ENCODE measurements around the gene PHACTR2.
A peak's percentile ranks its signal among the peaks of the same experiment; 100 is the strongest.
"Not testable (repeated sequence)": the region's sequence is repeated elsewhere in the genome, so short reads cannot be mapped to it uniquely, and the experiment has no call there.

The PHACTR2 gene

GRCh38 chr6:143822584-143823024 is 144.8 kb downstream of the PHACTR2 start:
- DNase-seq, result no peak

GRCh38 chr6:143823548-143823947 is 145.8 kb downstream of the PHACTR2 start:
- DNase-seq, result no peak

GRCh38 chr6:143828572-143828971 is 150.8 kb downstream of the PHACTR2 start:
- DNase-seq, result no peak

GRCh38 chr6:143836150-143836549 is 158.4 kb downstream of the PHACTR2 start:
- DNase-seq, result no peak

- DNase-seq, result no peak
Measured at GRCh38 chr6:143838395-143838794, 160.6 kb downstream of the PHACTR2 start.

GRCh38 chr6:143839196-143839595 is 161.4 kb downstream of the PHACTR2 start:
- DNase-seq, result no peak

- no peak for DNase-seq
Measured at GRCh38 chr6:143840595-143841265, 163.0 kb downstream of the PHACTR2 start.

GRCh38 chr6:143842461-143842901 is 164.7 kb downstream of the PHACTR2 start:
- no peak for DNase-seq

- DNase-seq, result peak; percentile 74
Measured at GRCh38 chr6:143842902-143843676, 165.3 kb downstream of the PHACTR2 start, which contains the start of gene LTV1. LTV1 (plus strand) TSS chr6:143843338; CDS start chr6:143843478, 140 bp downstream.

- no peak for DNase-seq
Measured at GRCh38 chr6:143843677-143843999, 165.9 kb downstream of the PHACTR2 start.

- no peak for DNase-seq
Measured at GRCh38 chr6:143844006-143844405, 166.2 kb downstream of the PHACTR2 start.

- DNase-seq, result no peak
Measured at GRCh38 chr6:143845033-143845432, 167.3 kb downstream of the PHACTR2 start.

- not testable (repeated sequence) for DNase-seq
Measured at GRCh38 chr6:143851706-143852105, 173.9 kb downstream of the PHACTR2 start.

GRCh38 chr6:143855057-143855456 is 177.3 kb downstream of the PHACTR2 start:
- not testable (repeated sequence) for DNase-seq

GRCh38 chr6:143856762-143857161 is 179.0 kb downstream of the PHACTR2 start:
- not testable (repeated sequence) for DNase-seq

- no peak for DNase-seq
Measured at GRCh38 chr6:143857651-143858050, 179.9 kb downstream of the PHACTR2 start.

GRCh38 chr6:143859891-143860660 is 182.3 kb downstream of the PHACTR2 start:
- DNase-seq, result no peak

GRCh38 chr6:143863771-143864170 is 186.0 kb downstream of the PHACTR2 start:
- no peak for DNase-seq

- DNase-seq, result no peak
Measured at GRCh38 chr6:143864234-143864633, 186.5 kb downstream of the PHACTR2 start, which contains the start of gene ZC2HC1B. ZC2HC1B (plus strand) TSS chr6:143864474; CDS start chr6:143864540, 66 bp downstream.

- DNase-seq, result no peak
Measured at GRCh38 chr6:143867236-143867635, 189.5 kb downstream of the PHACTR2 start.

GRCh38 chr6:143868808-143869207 is 191.0 kb downstream of the PHACTR2 start:
- DNase-seq, result not testable (repeated sequence)

- not testable (repeated sequence) for DNase-seq
Measured at GRCh38 chr6:143871202-143871730, 193.5 kb downstream of the PHACTR2 start.

- no peak for DNase-seq
Measured at GRCh38 chr6:143872201-143872600, 194.4 kb downstream of the PHACTR2 start.
